ENCODE data around the gene ROCK1. TPM values are rescaled to one million over a fixed set of nuclear protein-coding genes. Genes with fewer than 3 reads are reported as not detected.
A peak's percentile ranks its signal among the peaks of the same experiment; 100 is the strongest.

Gene ROCK1
- total RNA-seq, 6 donors from 2014 or later, result 49.4 to 134 (median 75.9) TPM

DNA sequence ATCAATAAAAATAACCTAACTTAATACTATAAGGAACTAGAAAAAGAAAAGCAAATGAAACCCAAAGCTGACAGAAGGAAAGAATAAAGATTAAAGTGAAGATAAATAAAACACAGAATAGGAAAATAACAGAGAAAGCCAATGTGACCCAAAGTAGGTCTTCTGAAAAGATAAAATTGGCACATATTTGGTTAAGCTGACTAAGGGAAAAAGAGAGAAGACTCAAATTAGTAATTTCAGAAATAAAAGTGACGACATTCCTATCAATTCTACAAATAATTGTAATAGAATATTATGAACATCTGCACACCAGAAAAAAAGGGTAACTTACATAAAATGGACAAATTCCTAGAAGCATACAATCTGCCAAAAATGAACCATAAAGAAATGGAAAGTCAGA is 30.2 kb downstream of the ROCK1 start:
- peaks cover 15 to 25% (median 21%) of the 10 kb centered on the region in 4 donors for H3K4me1 ChIP-seq
- 96 to 100% methylated on average over 1 of the region's 1 CpG for WGBS, 2 donors
- H3K9me3 ChIP-seq, result no peaks in the 10 kb centered on the region
- TF ChIP-seq POLR2AphosphoS5 (IDR thresholded peaks at IDR 0.05), result no peak
- no peak for TF ChIP-seq POLR2A (IDR thresholded peaks at IDR 0.05)
- TF ChIP-seq, protein P1, sequence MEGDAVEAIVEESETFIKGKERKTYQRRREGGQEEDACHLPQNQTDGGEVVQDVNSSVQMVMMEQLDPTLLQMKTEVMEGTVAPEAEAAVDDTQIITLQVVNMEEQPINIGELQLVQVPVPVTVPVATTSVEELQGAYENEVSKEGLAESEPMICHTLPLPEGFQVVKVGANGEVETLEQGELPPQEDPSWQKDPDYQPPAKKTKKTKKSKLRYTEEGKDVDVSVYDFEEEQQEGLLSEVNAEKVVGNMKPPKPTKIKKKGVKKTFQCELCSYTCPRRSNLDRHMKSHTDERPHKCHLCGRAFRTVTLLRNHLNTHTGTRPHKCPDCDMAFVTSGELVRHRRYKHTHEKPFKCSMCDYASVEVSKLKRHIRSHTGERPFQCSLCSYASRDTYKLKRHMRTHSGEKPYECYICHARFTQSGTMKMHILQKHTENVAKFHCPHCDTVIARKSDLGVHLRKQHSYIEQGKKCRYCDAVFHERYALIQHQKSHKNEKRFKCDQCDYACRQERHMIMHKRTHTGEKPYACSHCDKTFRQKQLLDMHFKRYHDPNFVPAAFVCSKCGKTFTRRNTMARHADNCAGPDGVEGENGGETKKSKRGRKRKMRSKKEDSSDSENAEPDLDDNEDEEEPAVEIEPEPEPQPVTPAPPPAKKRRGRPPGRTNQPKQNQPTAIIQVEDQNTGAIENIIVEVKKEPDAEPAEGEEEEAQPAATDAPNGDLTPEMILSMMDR (IDR thresholded peaks at IDR 0.05), result no peak
- no peak for TF ChIP-seq EP300 (IDR thresholded peaks at IDR 0.05)
- ATAC-seq (ENCODE audit: low FRiP score in 2 of 2) (no peak), DNase-seq (no peak)
- no peaks in the 10 kb centered on the region for H3K27me3 ChIP-seq
- no peak overlapping the region for H3K27ac ChIP-seq
- no peak overlapping the region for H3K4me3 ChIP-seq
- no peaks in the 10 kb centered on the region for H3K36me3 ChIP-seq

DNA sequence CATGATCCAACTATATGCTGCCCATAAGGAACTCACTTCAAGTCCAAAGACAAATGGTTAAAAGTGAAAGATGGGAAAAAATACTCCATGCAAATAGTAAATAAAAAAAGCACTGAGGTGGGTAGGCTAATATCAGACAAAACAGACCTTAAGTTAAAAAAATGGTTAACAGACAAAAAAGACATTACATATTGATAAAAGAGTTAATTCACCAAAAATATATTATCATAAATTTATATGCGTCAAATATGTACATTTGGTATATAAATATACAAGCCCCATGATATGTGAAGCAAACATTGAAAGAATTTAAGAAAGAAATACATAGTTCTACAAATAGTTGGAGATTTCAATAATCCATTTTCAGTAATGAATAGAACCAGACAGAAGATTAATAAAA is 31.0 kb downstream of the ROCK1 start:
- 91 to 98% methylated on average over 1 of the region's 1 CpG for WGBS, 2 donors
- Histone ChIP-seq H3K27ac (no peak overlapping the region), H3K4me1 (peaks cover 16 to 26% (median 23%) of the 10 kb centered on the region in 4 donors), H3K27me3 (no peaks in the 10 kb centered on the region), H3K36me3 (no peaks in the 10 kb centered on the region), H3K9me3 (no peaks in the 10 kb centered on the region), H3K4me3 (no peak overlapping the region)
- DNase-seq (no peak), ATAC-seq (ENCODE audit: low FRiP score in 2 of 2) (no peak)
- TF ChIP-seq POLR2A (IDR thresholded peaks at IDR 0.05), result no peak
- TF ChIP-seq, protein P1 (IDR thresholded peaks at IDR 0.05), result no peak
- TF ChIP-seq EP300 (IDR thresholded peaks at IDR 0.05), result no peak
- no peak for TF ChIP-seq POLR2AphosphoS5 (IDR thresholded peaks at IDR 0.05)

DNA sequence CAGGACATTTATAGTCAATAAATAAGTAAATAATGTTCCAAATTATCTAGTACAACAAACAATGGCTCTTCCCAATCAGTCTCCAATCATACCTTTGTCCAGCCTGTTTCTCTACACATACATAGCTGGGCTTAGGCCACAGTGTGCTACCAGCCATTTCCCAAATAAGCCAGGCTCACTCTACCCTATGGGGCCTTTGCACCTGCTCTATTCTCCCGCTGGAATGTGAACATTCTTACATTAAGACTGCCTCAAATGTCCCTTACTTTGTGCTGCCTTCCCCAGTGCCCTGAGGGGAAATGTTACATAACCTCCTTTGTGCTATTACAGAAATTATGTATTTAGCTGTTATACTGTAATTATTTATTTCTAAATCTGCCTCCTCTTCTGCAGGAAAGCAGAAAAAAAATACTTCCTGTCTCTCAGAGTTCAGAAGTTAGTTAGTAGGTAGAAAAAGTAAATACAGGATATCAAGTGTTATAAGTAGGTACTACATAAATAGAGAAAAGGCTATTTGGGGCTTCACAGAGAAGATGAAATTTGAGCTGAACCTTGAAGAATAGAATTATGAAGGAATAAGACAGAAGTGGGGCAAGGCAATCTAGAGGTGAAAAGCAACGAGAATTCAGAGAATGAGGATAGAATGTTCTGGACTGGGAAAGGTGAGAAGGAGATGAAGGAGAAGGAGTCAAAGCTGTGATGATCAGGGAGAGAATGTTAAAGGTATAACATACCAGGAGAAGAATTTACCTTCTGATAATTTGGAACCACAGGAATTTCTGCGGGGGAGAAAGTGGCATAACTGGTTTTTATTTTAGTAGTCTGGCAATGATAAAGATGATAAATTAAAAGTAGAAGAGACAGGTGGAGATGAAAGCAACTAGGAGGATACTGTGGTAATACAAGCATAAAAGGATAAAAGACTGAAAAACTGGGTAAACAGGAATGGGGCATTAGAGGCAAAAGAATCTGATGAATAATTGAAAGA is 37.0 kb downstream of the ROCK1 start:
- no peak for TF ChIP-seq EP300 (IDR thresholded peaks at IDR 0.05)
- TF ChIP-seq POLR2A (IDR thresholded peaks at IDR 0.05), result no peak
- TF ChIP-seq, protein P1 (IDR thresholded peaks at IDR 0.05), result no peak
- no peak for TF ChIP-seq POLR2AphosphoS5 (IDR thresholded peaks at IDR 0.05)
- Histone ChIP-seq H3K27ac (peak overlapping the region in 2 of 4 donors; percentile 54), H3K9me3 (no peaks in the 10 kb centered on the region), H3K36me3 (no peaks in the 10 kb centered on the region), H3K4me1 (peaks cover 38 to 54% (median 45%) of the 10 kb centered on the region in 4 donors), H3K27me3 (no peaks in the 10 kb centered on the region), H3K4me3 (no peak overlapping the region)
- DNase-seq (no peak), ATAC-seq (ENCODE audit: low FRiP score in 2 of 2) (peak; percentile 32 to 40)
- 32 to 42% methylated on average over 3 of the region's 3 CpGs for WGBS, 2 donors

DNA sequence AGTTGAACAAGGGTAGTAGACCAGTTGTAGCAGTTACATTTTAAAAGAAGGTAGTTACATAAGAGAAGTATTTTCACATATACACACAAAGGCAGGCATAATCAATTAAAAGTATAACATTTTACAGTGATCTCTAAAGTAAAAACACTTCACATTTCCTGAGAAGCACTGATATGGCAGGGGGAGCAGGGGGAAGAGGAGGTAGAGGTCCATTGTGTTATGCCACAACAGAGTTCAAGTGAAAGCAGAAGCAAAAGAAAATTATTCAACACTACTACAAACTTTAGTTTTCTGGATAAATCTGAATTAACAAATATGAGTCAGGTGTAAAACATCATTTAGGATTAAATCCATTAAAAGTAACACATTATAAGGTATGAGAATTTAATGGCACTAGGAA is 38.4 kb downstream of the ROCK1 start:
- Histone ChIP-seq H3K36me3 (no peaks in the 10 kb centered on the region), H3K9me3 (no peaks in the 10 kb centered on the region), H3K4me1 (peaks cover 27 to 43% (median 33%) of the 10 kb centered on the region in 4 donors), H3K27me3 (no peaks in the 10 kb centered on the region), H3K4me3 (no peak overlapping the region), H3K27ac (no peak overlapping the region)
- TF ChIP-seq POLR2A (IDR thresholded peaks at IDR 0.05), result no peak
- DNase-seq (no peak), ATAC-seq (ENCODE audit: low FRiP score in 2 of 2) (no peak)

DNA sequence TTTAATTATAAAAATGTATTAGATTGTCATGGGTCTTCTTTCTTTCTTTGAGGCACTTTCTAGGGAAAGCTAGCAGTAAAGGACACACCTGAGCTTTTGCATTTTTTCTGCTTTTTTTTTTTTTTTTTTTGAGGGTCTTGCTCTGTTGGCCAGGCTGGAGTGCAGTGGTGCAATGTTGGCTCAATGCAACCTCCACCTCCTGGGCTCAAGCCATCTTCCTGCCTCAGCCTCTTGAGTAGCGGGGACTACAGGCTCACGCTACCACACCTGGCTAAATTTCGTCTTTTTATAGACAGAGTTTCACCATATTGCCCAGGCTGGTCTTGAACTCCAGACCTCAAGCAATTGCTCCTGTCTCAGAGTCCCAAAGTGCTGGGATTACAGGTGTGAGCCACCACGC is 40.5 kb downstream of the ROCK1 start:
- no peak for ATAC-seq (ENCODE audit: low FRiP score in 2 of 2)
- peaks cover 24 to 31% (median 26%) of the 10 kb centered on the region in 4 donors for H3K4me1 ChIP-seq
- TF ChIP-seq, protein P1 (IDR thresholded peaks at IDR 0.05), result no peak
- TF ChIP-seq POLR2AphosphoS5 (IDR thresholded peaks at IDR 0.05) (no peak), EP300 (IDR thresholded peaks at IDR 0.05) (no peak), POLR2A (IDR thresholded peaks at IDR 0.05) (no peak)
- H3K9me3 ChIP-seq, result no peaks in the 10 kb centered on the region
- H3K27me3 ChIP-seq, result no peaks in the 10 kb centered on the region
- 94% methylated on average over 4 of the region's 4 CpGs for WGBS, 2 donors
- no peak for DNase-seq
- no peaks in the 10 kb centered on the region for H3K36me3 ChIP-seq
- no peak overlapping the region for H3K27ac ChIP-seq
- H3K4me3 ChIP-seq, result no peak overlapping the region
